Right ventricle myocardium inferior (tissue), 1 donor: ENCODE measurements around the gene TNNT3. TPM values are rescaled to one million over a fixed set of nuclear protein-coding genes. Genes with fewer than 3 reads are reported as not detected.
"Not testable (repeated sequence)": the region's sequence is repeated elsewhere in the genome, so short reads cannot be mapped to it uniquely, and the experiment has no call there.

Experiments
- ATAC-seq: fragments of 200-7000 bp; cut with Tn5 transposase; one replicate; pipeline ENCODE4 v1.9.1; 2020; ENCODE audit warnings: mild to moderate bottlenecking, moderate library complexity
- DNase-seq: peaks from one replicate; pipeline ENCODE4 v3.0.0; 2021; ENCODE audit errors: missing footprints
- intact Hi-C: fragments of 100-400 bp; cut with DNase I; formaldehyde crosslinking; loops from one replicate; pipeline ENCODE4 v1.11.0; 2022
- total RNA-seq: library from RNA; stranded (reverse); fragmentation: NEBNext Ultra II Directional; extraction: Animal tissue kit (Norgen Biotek cat#: 25700); gene quantifications from one replicate; pipeline ENCODE4 v1.2.1, GENCODE V29; 2021
- donor health status: DM: no; HTN: yes; CAD: no; lungs with severe emphysema.

Gene TNNT3
- total RNA-seq, 1 donor from 2014 or later: 36.3 TPM

GRCh38 chr11:1879941-1880720 is 39.4 kb upstream of the TNNT3 start:
- peak; percentile 72 for ATAC-seq
- DNase-seq: peak; percentile 92
- intact Hi-C loops: loop anchor here (5.0 kb wide), 2 partner anchors 37 to 257 kb away; partner anchors contain the start of genes IGF2 and TNNT3

GRCh38 chr11:1880746-1881441 is 38.6 kb upstream of the TNNT3 start:
- intact Hi-C loops: loop anchor here (5.0 kb wide), 2 partner anchors 36 to 256 kb away; partner anchors contain the start of genes IGF2 and TNNT3
- ATAC-seq: no peak
- peak; percentile 63 for DNase-seq

GRCh38 chr11:1881442-1882264 is 37.9 kb upstream of the TNNT3 start:
- DNase-seq (peak; percentile 89), ATAC-seq (peak; percentile 37)
- intact Hi-C loops: loop anchor here (2.0 to 5.0 kb wide), 4 partner anchors 36 to 269 kb away; partner anchors contain the start of genes IGF2, TNNI2 and TNNT3

GRCh38 chr11:1882265-1883238 is 37.0 kb upstream of the TNNT3 start:
- DNase-seq (peak; percentile 93), ATAC-seq (peak; percentile 67)
- intact Hi-C loops: loop anchor here (2.0 to 5.0 kb wide), 4 partner anchors 35 to 268 kb away; partner anchors contain the start of genes IGF2, TNNI2 and TNNT3

GRCh38 chr11:1883346-1884302 is 35.9 kb upstream of the TNNT3 start:
- peak; percentile 56 for DNase-seq
- intact Hi-C loops: loop anchor here (2.0 to 5.0 kb wide), 4 partner anchors 34 to 267 kb away; partner anchors contain the start of genes IGF2, TNNI2 and TNNT3

GRCh38 chr11:1884303-1884700 is 35.2 kb upstream of the TNNT3 start:
- DNase-seq (no peak), ATAC-seq (no peak)
- intact Hi-C loops: loop anchor here (5.0 kb wide), 2 partner anchors 33 to 253 kb away; partner anchors contain the start of genes IGF2 and TNNT3

More at GRCh38 chr11:1883346-1884302, 35.9 kb upstream of the TNNT3 start:
- ATAC-seq: no peak

- intact Hi-C loops, DNase-seq, ATAC-seq: not testable (repeated sequence)
Observed at GRCh38 chr11:1886551-1886950, 33.0 kb upstream of the TNNT3 start.

GRCh38 chr11:1887451-1888346 is 31.8 kb upstream of the TNNT3 start:
- ATAC-seq: no peak
- intact Hi-C loops: no loop called here

GRCh38 chr11:1888347-1888753 is 31.2 kb upstream of the TNNT3 start:
- intact Hi-C loops: no loop called here
- DNase-seq: peak; percentile 59
- no peak for ATAC-seq

More at GRCh38 chr11:1887451-1888346, 31.8 kb upstream of the TNNT3 start:
- no peak for DNase-seq

GRCh38 chr11:1888811-1889210 is 30.7 kb upstream of the TNNT3 start:
- ATAC-seq (no peak), DNase-seq (no peak)
- intact Hi-C loops: no loop called here

GRCh38 chr11:1889224-1889930 is 30.1 kb upstream of the TNNT3 start:
- intact Hi-C loops: no loop called here
- DNase-seq: peak; percentile 66
- peak; percentile 11 for ATAC-seq

- peak; percentile 17 for DNase-seq
- intact Hi-C loops: no loop called here
- no peak for ATAC-seq
Observed at GRCh38 chr11:1889941-1890855, 29.3 kb upstream of the TNNT3 start.

GRCh38 chr11:1890856-1891830 is 28.4 kb upstream of the TNNT3 start:
- intact Hi-C loops: no loop called here
- DNase-seq (peak; percentile 66), ATAC-seq (peak; percentile 18)
